ENCODE data around the gene CACNA1C.

The CACNA1C gene

GRCh38 chr12:2633176-2633824, 580.5 kb downstream of the CACNA1C start:
- FAIRE-seq (peak; percentile 13), DNase-seq (ENCODE audit: low spot score) (no peak)

GRCh38 chr12:2633825-2634200, 581.0 kb downstream of the CACNA1C start:
- DNase-seq (ENCODE audit: low spot score) (no peak), FAIRE-seq (no peak)

- no peak for FAIRE-seq
- DNase-seq (ENCODE audit: low spot score) = no peak
These were observed 581.7 kb downstream of the CACNA1C start for GRCh38 chr12:2634471-2634870.

GRCh38 chr12:2636741-2637340, 584.1 kb downstream of the CACNA1C start:
- FAIRE-seq (no peak), DNase-seq (ENCODE audit: low spot score) (no peak)

- no peak for FAIRE-seq
These were observed 584.6 kb downstream of the CACNA1C start for GRCh38 chr12:2637371-2637770.

GRCh38 chr12:2638273-2639019, 585.7 kb downstream of the CACNA1C start:
- no peak for DNase-seq (ENCODE audit: low spot score)
- no peak for FAIRE-seq

More at GRCh38 chr12:2637371-2637770, 584.6 kb downstream of the CACNA1C start:
- no peak for DNase-seq (ENCODE audit: low spot score)

GRCh38 chr12:2639020-2639298, 586.2 kb downstream of the CACNA1C start:
- DNase-seq (ENCODE audit: low spot score) (no peak), FAIRE-seq (no peak)

- no peak for FAIRE-seq
- peak; percentile 83 for DNase-seq (ENCODE audit: low spot score)
These were observed 587.5 kb downstream of the CACNA1C start for GRCh38 chr12:2640281-2640680.

GRCh38 chr12:2640709-2641108, 587.9 kb downstream of the CACNA1C start:
- peak; percentile 96 for DNase-seq (ENCODE audit: low spot score)
- peak; percentile 99 for FAIRE-seq

- DNase-seq (ENCODE audit: low spot score) (peak; percentile 62), FAIRE-seq (no peak)
These were observed 588.4 kb downstream of the CACNA1C start for GRCh38 chr12:2641207-2641606.

GRCh38 chr12:2641761-2642160, 589.0 kb downstream of the CACNA1C start:
- no peak for FAIRE-seq
- no peak for DNase-seq (ENCODE audit: low spot score)

- FAIRE-seq (no peak), DNase-seq (ENCODE audit: low spot score) (no peak)
These were observed 589.5 kb downstream of the CACNA1C start for GRCh38 chr12:2642176-2642892.

GRCh38 chr12:2642896-2643425, 590.2 kb downstream of the CACNA1C start:
- no peak for DNase-seq (ENCODE audit: low spot score)
- no peak for FAIRE-seq

GRCh38 chr12:2643576-2644135, 590.9 kb downstream of the CACNA1C start:
- FAIRE-seq (no peak), DNase-seq (ENCODE audit: low spot score) (no peak)

GRCh38 chr12:2644683-2645405, 592.1 kb downstream of the CACNA1C start:
- DNase-seq (ENCODE audit: low spot score) (no peak), FAIRE-seq (no peak)

- no peak for FAIRE-seq
- no peak for DNase-seq (ENCODE audit: low spot score)
These were observed 592.7 kb downstream of the CACNA1C start for GRCh38 chr12:2645460-2645859.

- DNase-seq (ENCODE audit: low spot score) = no peak
- peak; percentile 53 for FAIRE-seq
These were observed 593.6 kb downstream of the CACNA1C start for GRCh38 chr12:2646341-2646740.

- DNase-seq (ENCODE audit: low spot score) (no peak), FAIRE-seq (no peak)
These were observed 594.4 kb downstream of the CACNA1C start for GRCh38 chr12:2647186-2647585.

- FAIRE-seq = no peak
These were observed 595.6 kb downstream of the CACNA1C start for GRCh38 chr12:2648406-2648805.

GRCh38 chr12:2649201-2650030, 596.6 kb downstream of the CACNA1C start:
- no peak for FAIRE-seq
- DNase-seq (ENCODE audit: low spot score) = no peak

More at GRCh38 chr12:2648406-2648805, 595.6 kb downstream of the CACNA1C start:
- DNase-seq (ENCODE audit: low spot score) = no peak
